GM10266 (cell line): ENCODE results near the gene THAP8.

ENCODE experiments used
- DNase-seq: peaks from one replicate; pipeline ENCODE4 v3.0.0; 2012; ENCODE audit errors: extremely low spot score
- TF ChIP-seq, protein P1 (sequence below): IDR thresholded peaks from 2 replicates; pipeline ENCODE4 v1.5.1; 2012; ENCODE audit warnings: mild to moderate bottlenecking, low read depth; ENCODE audit not compliant: control insufficient read depth, insufficient read depth; ENCODE audit errors: missing control alignments

The THAP8 gene

GRCh38 chr19:36084231-36085009 lies 30.3 kb upstream of the THAP8 start:
- DNase-seq, result no peak
- TF ChIP-seq, protein P1, sequence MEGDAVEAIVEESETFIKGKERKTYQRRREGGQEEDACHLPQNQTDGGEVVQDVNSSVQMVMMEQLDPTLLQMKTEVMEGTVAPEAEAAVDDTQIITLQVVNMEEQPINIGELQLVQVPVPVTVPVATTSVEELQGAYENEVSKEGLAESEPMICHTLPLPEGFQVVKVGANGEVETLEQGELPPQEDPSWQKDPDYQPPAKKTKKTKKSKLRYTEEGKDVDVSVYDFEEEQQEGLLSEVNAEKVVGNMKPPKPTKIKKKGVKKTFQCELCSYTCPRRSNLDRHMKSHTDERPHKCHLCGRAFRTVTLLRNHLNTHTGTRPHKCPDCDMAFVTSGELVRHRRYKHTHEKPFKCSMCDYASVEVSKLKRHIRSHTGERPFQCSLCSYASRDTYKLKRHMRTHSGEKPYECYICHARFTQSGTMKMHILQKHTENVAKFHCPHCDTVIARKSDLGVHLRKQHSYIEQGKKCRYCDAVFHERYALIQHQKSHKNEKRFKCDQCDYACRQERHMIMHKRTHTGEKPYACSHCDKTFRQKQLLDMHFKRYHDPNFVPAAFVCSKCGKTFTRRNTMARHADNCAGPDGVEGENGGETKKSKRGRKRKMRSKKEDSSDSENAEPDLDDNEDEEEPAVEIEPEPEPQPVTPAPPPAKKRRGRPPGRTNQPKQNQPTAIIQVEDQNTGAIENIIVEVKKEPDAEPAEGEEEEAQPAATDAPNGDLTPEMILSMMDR, result no peak

- TF ChIP-seq, protein P1, result no peak
These were observed 28.8 kb upstream of the THAP8 start for GRCh38 chr19:36082916-36083315.

GRCh38 chr19:36081894-36082293 lies 27.8 kb upstream of the THAP8 start:
- DNase-seq, result no peak
- TF ChIP-seq, protein P1, result no peak

More at GRCh38 chr19:36082916-36083315, 28.8 kb upstream of the THAP8 start:
- DNase-seq, result no peak

GRCh38 chr19:36081385-36081784 lies 27.3 kb upstream of the THAP8 start:
- TF ChIP-seq, protein P1, result no peak
- DNase-seq, result no peak

DNA sequence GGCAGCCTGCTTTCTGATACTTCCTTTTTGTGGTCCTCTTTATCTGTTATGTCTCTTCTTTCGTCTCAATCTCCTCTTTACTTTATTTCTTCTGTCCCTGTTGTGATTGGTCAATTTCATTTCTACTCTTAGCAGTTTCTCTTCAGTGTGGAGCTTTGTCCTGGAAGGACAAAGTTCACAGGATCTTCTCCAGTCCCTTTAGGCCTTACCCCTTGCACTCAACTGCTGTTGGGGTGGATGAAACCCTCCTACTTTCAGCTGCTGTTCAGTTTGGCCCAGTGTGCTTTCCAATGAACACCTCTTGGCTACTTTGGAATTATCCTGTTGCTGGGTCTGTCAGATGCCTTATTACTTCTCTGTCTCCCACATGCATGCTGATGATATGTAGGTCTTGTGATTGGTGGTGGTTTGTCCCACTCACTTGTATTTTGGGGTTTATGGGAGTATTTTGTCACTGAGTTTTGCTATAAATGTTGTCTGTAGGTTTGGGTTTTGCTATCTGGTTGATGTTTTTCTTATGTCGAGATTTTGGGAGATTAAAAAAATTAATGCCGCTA lies 25.4 kb upstream of the THAP8 start:
- DNase-seq, result no peak
- TF ChIP-seq, protein P1, result no peak

DNA sequence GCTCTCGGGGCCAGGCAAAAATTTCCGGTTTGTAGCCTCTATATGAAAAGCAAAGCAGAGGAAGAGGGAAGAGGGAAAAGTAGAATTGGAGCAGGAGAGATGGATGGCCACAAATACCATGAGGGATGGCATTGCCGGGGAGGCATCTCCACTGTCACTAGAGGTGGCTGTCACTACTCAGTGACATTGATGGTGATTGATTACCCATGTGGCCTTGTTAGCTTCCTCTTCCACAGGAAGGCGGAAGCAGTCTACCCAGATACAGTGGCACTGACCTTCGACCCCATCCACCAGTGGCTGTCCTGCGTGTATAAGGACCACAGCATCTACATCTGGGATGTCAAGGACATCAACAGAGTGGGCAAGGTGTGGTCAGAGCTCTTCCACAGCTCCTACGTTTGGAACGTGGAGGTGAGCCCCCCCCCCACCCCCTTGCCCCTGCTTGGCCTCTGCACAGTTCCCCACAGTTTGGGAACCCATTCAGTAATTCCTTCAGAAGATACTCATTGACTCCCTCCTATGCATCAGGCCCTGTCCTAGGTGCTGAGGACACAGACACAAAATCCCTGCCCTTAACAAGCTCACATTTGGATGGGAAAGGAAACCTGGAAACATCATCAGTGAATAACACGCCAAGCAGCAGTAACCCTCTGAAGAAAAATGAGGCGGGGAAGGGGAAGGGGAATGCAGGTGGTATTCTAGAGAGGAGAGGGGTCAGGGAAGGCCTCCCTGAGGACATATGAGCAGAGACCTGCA lies 19.2 kb upstream of the THAP8 start:
- DNase-seq, result no peak
- TF ChIP-seq, protein P1, result no peak
